ENCODE data around the gene APCS.

Gene APCS

GRCh38 chr1:159560599-159560998 is 27.0 kb upstream of the APCS start:
- TF ChIP-seq HIC1 (tag by site-specific recombination; IDR thresholded peaks at IDR 0.05) (no peak), ZNF362 (tag by site-specific recombination; IDR thresholded peaks at IDR 0.05) (no peak), ZSCAN30 (tag by site-specific recombination; IDR thresholded peaks at IDR 0.05) (no peak), ZNF639 (tag by site-specific recombination; IDR thresholded peaks at IDR 0.05) (no peak), SP2 (tag by site-specific recombination; IDR thresholded peaks at IDR 0.05) (no peak), ZNF548 (tag by site-specific recombination; IDR thresholded peaks at IDR 0.05) (no peak), ZBTB49 (tag by site-specific recombination; IDR thresholded peaks at IDR 0.05; ENCODE audit: low read depth) (no peak), ZNF23 (tag by site-specific recombination; IDR thresholded peaks at IDR 0.05; ENCODE audit: borderline replicate concordance) (no peak), MEIS1 (CRISPR knock-in tag; IDR thresholded peaks at IDR 0.05; ENCODE audit: borderline replicate concordance) (no peak), ZNF221 (tag by site-specific recombination; IDR thresholded peaks at IDR 0.05; ENCODE audit: borderline replicate concordance) (no peak), PBX3 (CRISPR knock-in tag; IDR thresholded peaks at IDR 0.05) (no peak), ZBTB11 (tag by site-specific recombination; conservative IDR thresholded peaks at IDR 0.05; ENCODE audit: low read depth) (no peak), BCL11A (tag by site-specific recombination; IDR thresholded peaks at IDR 0.05; ENCODE audit: low read depth) (no peak), HOXD13 (CRISPR knock-in tag; IDR thresholded peaks at IDR 0.05; ENCODE audit: borderline replicate concordance) (no peak), ZNF600 (tag by site-specific recombination; IDR thresholded peaks at IDR 0.05) (no peak), ZBTB10 (tag by site-specific recombination; IDR thresholded peaks at IDR 0.05) (no peak), GLI2 (tag by site-specific recombination; IDR thresholded peaks at IDR 0.05; ENCODE audit: borderline replicate concordance, low read depth) (no peak), ZNF707 (tag by site-specific recombination; IDR thresholded peaks at IDR 0.05) (no peak), ZNF776 (tag by site-specific recombination; IDR thresholded peaks at IDR 0.05; ENCODE audit: borderline replicate concordance) (no peak)
- H3K36me3 ChIP-seq (ENCODE audit: control insufficient read depth in 2 of 2, insufficient read depth in 1 of 2, low read length in 2 of 2), result no peaks in the 10 kb centered on the region
- ChIA-PET POLR2A (no interaction called here), CTCF (no interaction called here)
- H3K4me3 ChIP-seq (ENCODE audit: low read depth, low read length), result no peak overlapping the region
- H3K9me3 ChIP-seq (ENCODE audit: control insufficient read depth, insufficient read depth, low read depth, low read length), result no peaks in the 10 kb centered on the region
- no peaks in the 10 kb centered on the region for H3K4me1 ChIP-seq (ENCODE audit: control insufficient read depth, insufficient read depth, low read length)
- H3K27ac ChIP-seq (ENCODE audit: extremely low read depth, low read depth, low read length), result no peak overlapping the region

Measured in HEK293 (cell line).